Measurements from ENCODE around the gene RAB31. TPM values are rescaled to one million over a fixed set of nuclear protein-coding genes. Genes with fewer than 3 reads are reported as not detected.

The RAB31 gene
- polyA plus RNA-seq, 2 of the 4 experiments (the other 2 are of a cell fraction), result 16.9 to 46.3 TPM

DNA sequence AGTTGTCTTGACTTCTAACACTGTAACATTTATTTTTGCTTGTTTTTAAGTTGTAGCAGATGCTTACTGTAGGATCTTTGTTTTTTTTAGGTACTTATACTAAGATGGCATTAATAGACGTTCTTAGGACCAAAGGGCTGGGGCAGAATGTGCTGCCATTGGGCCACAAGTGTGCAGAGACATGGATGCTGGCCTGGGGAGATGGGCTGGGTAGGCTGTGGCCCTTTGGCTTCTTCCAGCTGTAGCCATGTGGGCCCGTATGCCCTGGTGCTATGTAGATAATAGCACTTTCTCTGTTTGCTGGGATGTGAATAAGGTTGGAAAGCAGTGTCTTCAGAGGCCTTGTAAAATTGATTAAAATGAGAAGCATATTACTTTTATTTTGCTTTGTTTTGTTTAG is 18.8 kb downstream of the RAB31 start:
- H3K9me3 ChIP-seq, result no peaks in the 10 kb centered on the region
- no peak for FAIRE-seq
- H3K4me1 ChIP-seq, result peaks cover 21% of the 10 kb centered on the region
- ChIA-PET POLR2A (no interaction called here), CTCF (interaction anchor here (1.0 to 1.5 kb wide), 2 partner anchors 44 to 46 kb away, joined by 3 read pairs; no protein-coding TSS in a partner anchor)
- H3K4me2 ChIP-seq, result no peak overlapping the region
- WGBS (ENCODE audit: missing lambda C conversion rate), result 84% methylated on average over 2 of the region's 2 CpGs
- ATAC-seq, result no peak
- no peak for DNase-seq (ENCODE audit: low read depth in 1 of 2, low spot score in 1 of 2)
- no peak overlapping the region for H3K27ac ChIP-seq
- TF ChIP-seq RCOR1 (IDR thresholded peaks at IDR 0.05; ENCODE audit: low read depth, low read length) (no peak), CEBPB (IDR thresholded peaks at IDR 0.05) (no peak), POLR2A (IDR thresholded peaks at IDR 0.05; ENCODE audit: low read length) (no peak), ZNF302 (CRISPR knock-in tag; IDR thresholded peaks at IDR 0.05) (no peak), FOXS1 (CRISPR knock-in tag; IDR thresholded peaks at IDR 0.05) (no peak), JUN (IDR thresholded peaks at IDR 0.05) (no peak), FOSL2 (IDR thresholded peaks at IDR 0.05) (no peak), FOSL2 (CRISPR knock-in tag; IDR thresholded peaks at IDR 0.05) (no peak), SREBF2 (IDR thresholded peaks at IDR 0.05) (no peak), TP53 (CRISPR knock-in tag; IDR thresholded peaks at IDR 0.05) (no peak), MAZ (IDR thresholded peaks at IDR 0.05; ENCODE audit: borderline replicate concordance, low read depth, low read length) (no peak), HEYL (CRISPR knock-in tag; IDR thresholded peaks at IDR 0.05) (no peak), ZFP36 (IDR thresholded peaks at IDR 0.05; ENCODE audit: borderline replicate concordance, partially characterized antibody) (no peak), RNF2 (IDR thresholded peaks at IDR 0.05; ENCODE audit: borderline replicate concordance, low read depth) (no peak), TFCP2L1 (CRISPR knock-in tag; IDR thresholded peaks at IDR 0.05) (no peak), BHLHE40 (IDR thresholded peaks at IDR 0.05; ENCODE audit: low read depth, low read length) (no peak), RFX5 (IDR thresholded peaks at IDR 0.05) (no peak), KDM5A (IDR thresholded peaks at IDR 0.05) (no peak)
- TF ChIP-seq, protein P1, sequence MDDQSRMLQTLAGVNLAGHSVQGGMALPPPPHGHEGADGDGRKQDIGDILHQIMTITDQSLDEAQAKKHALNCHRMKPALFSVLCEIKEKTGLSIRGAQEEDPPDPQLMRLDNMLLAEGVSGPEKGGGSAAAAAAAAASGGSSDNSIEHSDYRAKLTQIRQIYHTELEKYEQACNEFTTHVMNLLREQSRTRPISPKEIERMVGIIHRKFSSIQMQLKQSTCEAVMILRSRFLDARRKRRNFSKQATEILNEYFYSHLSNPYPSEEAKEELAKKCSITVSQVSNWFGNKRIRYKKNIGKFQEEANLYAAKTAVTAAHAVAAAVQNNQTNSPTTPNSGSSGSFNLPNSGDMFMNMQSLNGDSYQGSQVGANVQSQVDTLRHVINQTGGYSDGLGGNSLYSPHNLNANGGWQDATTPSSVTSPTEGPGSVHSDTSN (IDR thresholded peaks at IDR 0.05), result no peak
- TF ChIP-seq, protein P2, sequence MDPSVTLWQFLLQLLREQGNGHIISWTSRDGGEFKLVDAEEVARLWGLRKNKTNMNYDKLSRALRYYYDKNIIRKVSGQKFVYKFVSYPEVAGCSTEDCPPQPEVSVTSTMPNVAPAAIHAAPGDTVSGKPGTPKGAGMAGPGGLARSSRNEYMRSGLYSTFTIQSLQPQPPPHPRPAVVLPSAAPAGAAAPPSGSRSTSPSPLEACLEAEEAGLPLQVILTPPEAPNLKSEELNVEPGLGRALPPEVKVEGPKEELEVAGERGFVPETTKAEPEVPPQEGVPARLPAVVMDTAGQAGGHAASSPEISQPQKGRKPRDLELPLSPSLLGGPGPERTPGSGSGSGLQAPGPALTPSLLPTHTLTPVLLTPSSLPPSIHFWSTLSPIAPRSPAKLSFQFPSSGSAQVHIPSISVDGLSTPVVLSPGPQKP (IDR thresholded peaks at IDR 0.05; ENCODE audit: low read depth, low read length), result no peak
- no peak overlapping the region for H3K4me3 ChIP-seq

DNA sequence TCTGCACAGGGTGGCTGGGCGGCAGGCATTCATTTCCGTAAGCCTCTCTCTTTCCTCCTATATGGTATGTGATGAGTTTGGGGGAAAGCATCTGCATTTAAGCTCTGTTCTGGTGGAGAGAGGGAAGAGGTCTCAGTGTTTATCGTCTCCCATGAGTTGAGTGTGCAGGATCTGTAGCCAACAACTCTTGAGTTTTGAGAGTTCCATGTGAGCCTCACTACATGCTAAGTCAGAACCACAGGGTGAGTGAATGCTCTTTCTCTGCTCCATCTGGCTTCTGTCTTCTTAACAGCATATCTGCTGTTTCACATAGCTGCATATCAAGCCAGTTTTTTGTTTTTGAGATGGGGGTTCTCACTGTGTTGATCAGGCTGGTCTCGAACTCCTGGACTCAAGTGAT is 22.7 kb downstream of the RAB31 start:
- ChIA-PET CTCF (interaction anchor here (1.1 to 1.4 kb wide), 3 partner anchors 47 to 221 kb away, joined by 3 to 5 read pairs (median 4); no protein-coding TSS in a partner anchor), POLR2A (no interaction called here)
- Histone ChIP-seq H3K4me1 (peaks cover 43% of the 10 kb centered on the region), H3K4me2 (peak overlapping the region; percentile 45), H3K4me3 (no peak overlapping the region), H3K27ac (peak overlapping the region; percentile 62 to 81; a peak in 5 of 6 replicates), H3K9me3 (no peaks in the 10 kb centered on the region)
- WGBS (ENCODE audit: missing lambda C conversion rate), result 92% methylated on average over 4 of the region's 4 CpGs
- DNase-seq (ENCODE audit: low read depth in 1 of 2, low spot score in 1 of 2) (no peak), ATAC-seq (no peak), FAIRE-seq (no peak)
- TF ChIP-seq, protein P3, sequence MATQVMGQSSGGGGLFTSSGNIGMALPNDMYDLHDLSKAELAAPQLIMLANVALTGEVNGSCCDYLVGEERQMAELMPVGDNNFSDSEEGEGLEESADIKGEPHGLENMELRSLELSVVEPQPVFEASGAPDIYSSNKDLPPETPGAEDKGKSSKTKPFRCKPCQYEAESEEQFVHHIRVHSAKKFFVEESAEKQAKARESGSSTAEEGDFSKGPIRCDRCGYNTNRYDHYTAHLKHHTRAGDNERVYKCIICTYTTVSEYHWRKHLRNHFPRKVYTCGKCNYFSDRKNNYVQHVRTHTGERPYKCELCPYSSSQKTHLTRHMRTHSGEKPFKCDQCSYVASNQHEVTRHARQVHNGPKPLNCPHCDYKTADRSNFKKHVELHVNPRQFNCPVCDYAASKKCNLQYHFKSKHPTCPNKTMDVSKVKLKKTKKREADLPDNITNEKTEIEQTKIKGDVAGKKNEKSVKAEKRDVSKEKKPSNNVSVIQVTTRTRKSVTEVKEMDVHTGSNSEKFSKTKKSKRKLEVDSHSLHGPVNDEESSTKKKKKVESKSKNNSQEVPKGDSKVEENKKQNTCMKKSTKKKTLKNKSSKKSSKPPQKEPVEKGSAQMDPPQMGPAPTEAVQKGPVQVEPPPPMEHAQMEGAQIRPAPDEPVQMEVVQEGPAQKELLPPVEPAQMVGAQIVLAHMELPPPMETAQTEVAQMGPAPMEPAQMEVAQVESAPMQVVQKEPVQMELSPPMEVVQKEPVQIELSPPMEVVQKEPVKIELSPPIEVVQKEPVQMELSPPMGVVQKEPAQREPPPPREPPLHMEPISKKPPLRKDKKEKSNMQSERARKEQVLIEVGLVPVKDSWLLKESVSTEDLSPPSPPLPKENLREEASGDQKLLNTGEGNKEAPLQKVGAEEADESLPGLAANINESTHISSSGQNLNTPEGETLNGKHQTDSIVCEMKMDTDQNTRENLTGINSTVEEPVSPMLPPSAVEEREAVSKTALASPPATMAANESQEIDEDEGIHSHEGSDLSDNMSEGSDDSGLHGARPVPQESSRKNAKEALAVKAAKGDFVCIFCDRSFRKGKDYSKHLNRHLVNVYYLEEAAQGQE (IDR thresholded peaks at IDR 0.05), result no peak
- TF ChIP-seq, protein P4, sequence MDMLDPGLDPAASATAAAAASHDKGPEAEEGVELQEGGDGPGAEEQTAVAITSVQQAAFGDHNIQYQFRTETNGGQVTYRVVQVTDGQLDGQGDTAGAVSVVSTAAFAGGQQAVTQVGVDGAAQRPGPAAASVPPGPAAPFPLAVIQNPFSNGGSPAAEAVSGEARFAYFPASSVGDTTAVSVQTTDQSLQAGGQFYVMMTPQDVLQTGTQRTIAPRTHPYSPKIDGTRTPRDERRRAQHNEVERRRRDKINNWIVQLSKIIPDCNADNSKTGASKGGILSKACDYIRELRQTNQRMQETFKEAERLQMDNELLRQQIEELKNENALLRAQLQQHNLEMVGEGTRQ (IDR thresholded peaks at IDR 0.05), result no peak
- TF ChIP-seq HOXB13 (CRISPR knock-in tag; IDR thresholded peaks at IDR 0.05; ENCODE audit: low read depth), result no peak
- TF ChIP-seq FOSL2 (IDR thresholded peaks at IDR 0.05), result no peak
- no peak for TF ChIP-seq FOSL2 (CRISPR knock-in tag; IDR thresholded peaks at IDR 0.05)
- no peak for TF ChIP-seq CBX8 (IDR thresholded peaks at IDR 0.05)
- no peak for TF ChIP-seq CEBPB (IDR thresholded peaks at IDR 0.05)

Data from A549 (cell line).